ENCODE data around the gene IFNL1.
"Not testable (repeated sequence)": the region's sequence is repeated elsewhere in the genome, so short reads cannot be mapped to it uniquely, and the experiment has no call there.

The IFNL1 gene

GRCh38 chr19:39307822-39308530, 11.8 kb downstream of the IFNL1 start:
- DNase-seq (ENCODE audit: insufficient read length, low spot score): no peak

GRCh38 chr19:39308531-39309304, 12.5 kb downstream of the IFNL1 start:
- DNase-seq (ENCODE audit: insufficient read length, low spot score): no peak
- no peak for FAIRE-seq

More at GRCh38 chr19:39307822-39308530, 11.8 kb downstream of the IFNL1 start:
- no peak for FAIRE-seq

GRCh38 chr19:39309305-39309670, 13.1 kb downstream of the IFNL1 start:
- not testable (repeated sequence) for FAIRE-seq; DNase-seq (ENCODE audit: insufficient read length, low spot score)

GRCh38 chr19:39310558-39311311, 14.5 kb downstream of the IFNL1 start:
- FAIRE-seq: no peak
- DNase-seq (ENCODE audit: insufficient read length, low spot score): no peak

- DNase-seq (ENCODE audit: insufficient read length, low spot score) (no peak), FAIRE-seq (no peak)
These were observed 18.0 kb downstream of the IFNL1 start for GRCh38 chr19:39314016-39314728.

GRCh38 chr19:39315933-39316332, 19.7 kb downstream of the IFNL1 start:
- no peak for FAIRE-seq
- no peak for DNase-seq (ENCODE audit: insufficient read length, low spot score)

- FAIRE-seq (no peak), DNase-seq (ENCODE audit: insufficient read length, low spot score) (no peak)
These were observed 20.6 kb downstream of the IFNL1 start for GRCh38 chr19:39316627-39317321.

- DNase-seq (ENCODE audit: insufficient read length, low spot score) (no peak), FAIRE-seq (no peak)
These were observed 21.3 kb downstream of the IFNL1 start for GRCh38 chr19:39317476-39317875.

- no peak for DNase-seq (ENCODE audit: insufficient read length, low spot score)
- FAIRE-seq: no peak
These were observed 21.9 kb downstream of the IFNL1 start for GRCh38 chr19:39318071-39318470.

- DNase-seq (ENCODE audit: insufficient read length, low spot score): no peak
- FAIRE-seq: no peak
These were observed 22.5 kb downstream of the IFNL1 start for GRCh38 chr19:39318690-39319089.

- peak; percentile 93 for FAIRE-seq
- DNase-seq (ENCODE audit: insufficient read length, low spot score): no peak
These were observed 23.1 kb downstream of the IFNL1 start for GRCh38 chr19:39319098-39319891.

- DNase-seq (ENCODE audit: insufficient read length, low spot score) (no peak), FAIRE-seq (no peak)
These were observed 23.7 kb downstream of the IFNL1 start for GRCh38 chr19:39319892-39320248.

GRCh38 chr19:39321117-39321831, 25.1 kb downstream of the IFNL1 start:
- FAIRE-seq: peak; percentile 31

GRCh38 chr19:39321832-39322176, 25.6 kb downstream of the IFNL1 start:
- FAIRE-seq: no peak

More at GRCh38 chr19:39321117-39321831, 25.1 kb downstream of the IFNL1 start:
- no peak for DNase-seq (ENCODE audit: insufficient read length, low spot score)

GRCh38 chr19:39324242-39324842, 28.1 kb downstream of the IFNL1 start:
- DNase-seq (ENCODE audit: insufficient read length, low spot score) (no peak), FAIRE-seq (no peak)

More at GRCh38 chr19:39321832-39322176, 25.6 kb downstream of the IFNL1 start:
- no peak for DNase-seq (ENCODE audit: insufficient read length, low spot score)

GRCh38 chr19:39325778-39326665, 29.8 kb downstream of the IFNL1 start:
- FAIRE-seq: no peak
- no peak for DNase-seq (ENCODE audit: insufficient read length, low spot score)

GRCh38 chr19:39327363-39328045, 31.3 kb downstream of the IFNL1 start:
- DNase-seq (ENCODE audit: insufficient read length, low spot score) (no peak), FAIRE-seq (no peak)

Measured in HTR-8/SVneo (cell line).